ENCODE data around the gene PLA2G4E.
A peak's percentile ranks its signal among the peaks of the same experiment; 100 is the strongest.

The PLA2G4E gene

GRCh38 chr15:41977757-41978383, 43.0 kb downstream of the PLA2G4E start:
- DNase-seq (ENCODE audit: low spot score), result no peak

- DNase-seq (ENCODE audit: low spot score), result no peak
Observed at GRCh38 chr15:41975669-41976068, 45.2 kb downstream of the PLA2G4E start.

GRCh38 chr15:41974041-41974440, 46.8 kb downstream of the PLA2G4E start:
- no peak for DNase-seq (ENCODE audit: low spot score)

GRCh38 chr15:41972253-41973242, 48.3 kb downstream of the PLA2G4E start, which contains the start of gene EHD4:
Gene EHD4 (minus strand): TSS chr15:41972557. CDS start chr15:41972494, 63 bp downstream.
- DNase-seq (ENCODE audit: low spot score), result peak; percentile 99

GRCh38 chr15:41971895-41972252, 49.0 kb downstream of the PLA2G4E start:
- DNase-seq (ENCODE audit: low spot score), result no peak

GRCh38 chr15:41971089-41971894, 49.5 kb downstream of the PLA2G4E start:
- DNase-seq (ENCODE audit: low spot score), result peak; percentile 57

GRCh38 chr15:41970456-41970855, 50.4 kb downstream of the PLA2G4E start:
- no peak for DNase-seq (ENCODE audit: low spot score)

- DNase-seq (ENCODE audit: low spot score), result no peak
Observed at GRCh38 chr15:41969851-41970431, 50.9 kb downstream of the PLA2G4E start.

- no peak for DNase-seq (ENCODE audit: low spot score)
Observed at GRCh38 chr15:41968701-41969100, 52.1 kb downstream of the PLA2G4E start.

- DNase-seq (ENCODE audit: low spot score), result peak; percentile 60
Observed at GRCh38 chr15:41967506-41968206, 53.2 kb downstream of the PLA2G4E start.

- no peak for DNase-seq (ENCODE audit: low spot score)
Observed at GRCh38 chr15:41966920-41967465, 53.8 kb downstream of the PLA2G4E start.

- DNase-seq (ENCODE audit: low spot score), result no peak
Observed at GRCh38 chr15:41966414-41966812, 54.4 kb downstream of the PLA2G4E start.

- DNase-seq (ENCODE audit: low spot score), result no peak
Observed at GRCh38 chr15:41965441-41966413, 55.1 kb downstream of the PLA2G4E start.

- no peak for DNase-seq (ENCODE audit: low spot score)
Observed at GRCh38 chr15:41961595-41962202, 59.1 kb downstream of the PLA2G4E start.

GRCh38 chr15:41961001-41961518, 59.8 kb downstream of the PLA2G4E start:
- no peak for DNase-seq (ENCODE audit: low spot score)

- no peak for DNase-seq (ENCODE audit: low spot score)
Observed at GRCh38 chr15:41958002-41958420, 62.8 kb downstream of the PLA2G4E start.

GRCh38 chr15:41957021-41957897, 63.6 kb downstream of the PLA2G4E start:
- no peak for DNase-seq (ENCODE audit: low spot score)

Measured in Ammon's horn (tissue), 1 donor.